SK-N-MC (cell line): ENCODE results near the gene GPC6.

Source experiments
- EZH2 ChIP-seq: fragments of 200-600 bp; sonication (generic); IDR thresholded peaks from one replicate; pipeline ENCODE4 v1.6.1; 2017; ENCODE audit warnings: antibody characterized with exemption
- FOXP2 ChIP-seq: optimal IDR thresholded peaks from 2 replicates; pipeline ENCODE3; 2011; ENCODE audit warnings: mild to moderate bottlenecking, moderate library complexity; ENCODE audit not compliant: insufficient read depth; ENCODE audit errors: extremely low read length, control extremely low read depth
- POLR2AphosphoS5 ChIP-seq: IDR thresholded peaks from 2 replicates; pipeline ENCODE4 v1.6.1; 2012; ENCODE audit warnings: mild to moderate bottlenecking, low read depth, low read length, borderline replicate concordance

- TF ChIP-seq EZH2 (no peak), POLR2AphosphoS5 (no peak), FOXP2 (no peak)
These were observed 1100.7 kb downstream of the GPC6 start for GRCh38 chr13:94327318-94327717.
